Kidney epithelial cell (primary cell): ENCODE measurements around the gene ABCA4. TPM values are rescaled to one million over a fixed set of nuclear protein-coding genes. Genes with fewer than 3 reads are reported as not detected.
"Not testable (repeated sequence)": the region's sequence is repeated elsewhere in the genome, so short reads cannot be mapped to it uniquely, and the experiment has no call there.

Experiments used
- DNase-seq: peaks from one replicate; pipeline ENCODE4 v3.0.0-alpha.2; 2010; ENCODE audit warnings: low read depth
- H3K27me3 ChIP-seq: 2 replicates; pipeline ENCODE4 v1.6.0; 2011; ENCODE audit warnings: low read length; ENCODE audit not compliant: control insufficient read depth, insufficient read depth
- H3K36me3 ChIP-seq: 2 replicates; pipeline ENCODE4 v1.5.1; 2011; ENCODE audit warnings: low read length; ENCODE audit not compliant: control insufficient read depth, insufficient read depth
- H3K4me3 ChIP-seq: 2 replicates; pipeline ENCODE4 v1.5.1; 2011; ENCODE audit warnings: low read depth, mild to moderate bottlenecking, control low read depth, low read length
- CTCF ChIP-seq: IDR thresholded peaks from 2 replicates; pipeline ENCODE4 v1.5.1; 2011; ENCODE audit warnings: mild to moderate bottlenecking, moderate library complexity, low read length, control low read depth, inconsistent platforms; ENCODE audit not compliant: insufficient read depth, poor library complexity, severe bottlenecking
- total RNA-seq: library from RNA; depleted of rRNA; stranded (reverse); fragments of >200 nt; gene quantifications from 2 replicates; pipeline ENCODE4 v1.2.3, GENCODE V29; 2015

ABCA4 gene
- total RNA-seq, 1 donor from 2014 or later, result not detected

GRCh38 chr1:93959413-93959812, 161.5 kb downstream of the ABCA4 start:
- H3K4me3 ChIP-seq, result no peak overlapping the region
- DNase-seq, result no peak
- TF ChIP-seq CTCF, result no peak
- H3K36me3 ChIP-seq, result no peaks in the 10 kb centered on the region
- H3K27me3 ChIP-seq, result no peaks in the 10 kb centered on the region

- Histone ChIP-seq H3K36me3 (no peaks in the 10 kb centered on the region), H3K4me3 (no peak overlapping the region), H3K27me3 (no peaks in the 10 kb centered on the region)
- no peak for DNase-seq
- TF ChIP-seq CTCF, result no peak
These were observed 162.2 kb downstream of the ABCA4 start for GRCh38 chr1:93958726-93959100.

GRCh38 chr1:93958032-93958725, 162.8 kb downstream of the ABCA4 start:
- DNase-seq, result no peak
- no peak overlapping the region for H3K4me3 ChIP-seq
- H3K36me3 ChIP-seq, result no peaks in the 10 kb centered on the region
- H3K27me3 ChIP-seq, result no peaks in the 10 kb centered on the region
- no peak for TF ChIP-seq CTCF

- TF ChIP-seq CTCF, result no peak
- DNase-seq, result no peak
- no peak overlapping the region for H3K4me3 ChIP-seq
- H3K27me3 ChIP-seq, result no peaks in the 10 kb centered on the region
- H3K36me3 ChIP-seq, result no peaks in the 10 kb centered on the region
These were observed 165.2 kb downstream of the ABCA4 start for GRCh38 chr1:93955765-93956164.

- H3K4me3 ChIP-seq, H3K27me3 ChIP-seq, DNase-seq, H3K36me3 ChIP-seq: not testable (repeated sequence)
These were observed 173.8 kb downstream of the ABCA4 start for GRCh38 chr1:93947002-93947686.

Other genes starting within 250 kb of the ABCA4 start
- 46.5 and 48.2 TPM in 2 replicates for gene DNTTIP2, start 241.9 kb downstream of the ABCA4 start, total RNA-seq
- gene GCLM, start 211.7 kb downstream of the ABCA4 start, total RNA-seq, result 9.6 and 11.2 TPM in 2 replicates
- gene ARHGAP29, start 116.4 kb upstream of the ABCA4 start, total RNA-seq, result 80.4 and 82.3 TPM in 2 replicates